HepG2 (cell line): ENCODE data around the gene MAPK11. TPM values are rescaled to one million over a fixed set of nuclear protein-coding genes. Genes with fewer than 3 reads are reported as not detected.

Source experiments
- AGO1 ChIP-seq: fragments of 200-400 bp; formaldehyde crosslinking; IDR thresholded peaks from 2 replicates; pipeline ENCODE4 v1.6.1; 2017; ENCODE audit warnings: mild to moderate bottlenecking, low read depth, low read length, moderate library complexity; ENCODE audit not compliant: poor library complexity, severe bottlenecking
- ARNT2 ChIP-seq: sonication (generic); formaldehyde crosslinking; IDR thresholded peaks from 2 replicates; pipeline ENCODE4 v1.8.0; 2022; ENCODE audit warnings: mild to moderate bottlenecking, low read depth, missing genetic modification reagents, moderate library complexity
- CEBPB ChIP-seq: IDR thresholded peaks from 2 replicates; pipeline ENCODE4 v1.6.1; 2011; ENCODE audit warnings: low read depth, low read length, improper control_type of control experiment, borderline replicate concordance
- CENPX ChIP-seq: sonication (generic); formaldehyde crosslinking; IDR thresholded peaks from 2 replicates; pipeline ENCODE4 v1.9.0; 2021; ENCODE audit warnings: mild to moderate bottlenecking, missing genetic modification reagents, moderate library complexity
- FOXO4 ChIP-seq: sonication (generic); formaldehyde crosslinking; conservative IDR thresholded peaks from 2 replicates; pipeline ENCODE4 v1.8.1; 2023; ENCODE audit warnings: missing genetic modification reagents
- HIVEP1 ChIP-seq: sonication (generic); formaldehyde crosslinking; IDR thresholded peaks from 2 replicates; pipeline ENCODE4 v1.4.0; 2020; ENCODE audit warnings: mild to moderate bottlenecking, missing genetic modification reagents
- HOXA7 ChIP-seq: sonication (generic); formaldehyde crosslinking; IDR thresholded peaks from 2 replicates; pipeline ENCODE4 v1.8.1; 2022; ENCODE audit warnings: mild to moderate bottlenecking, missing genetic modification reagents, moderate library complexity
- ISX ChIP-seq: sonication (generic); formaldehyde crosslinking; conservative IDR thresholded peaks from 2 replicates; pipeline ENCODE4 v1.5.0; 2020; ENCODE audit warnings: missing genetic modification reagents
- KDM4B ChIP-seq: sonication (generic); formaldehyde crosslinking; IDR thresholded peaks from 2 replicates; pipeline ENCODE4 v1.4.0; 2020; ENCODE audit warnings: missing genetic modification reagents
- KDM5B ChIP-seq: sonication (generic); formaldehyde crosslinking; IDR thresholded peaks from 2 replicates; pipeline ENCODE4 v1.4.0; 2020; ENCODE audit warnings: missing genetic modification reagents, mild to moderate bottlenecking, borderline replicate concordance
- KLF9 ChIP-seq: IDR thresholded peaks from 2 replicates; pipeline ENCODE4 v1.6.1; 2016; ENCODE audit warnings: low read depth
- MIXL1 ChIP-seq: IDR thresholded peaks from 2 replicates; pipeline ENCODE4 v1.6.1; 2016
- MXD4 ChIP-seq: IDR thresholded peaks from 2 replicates; pipeline ENCODE4 v1.6.1; 2016; ENCODE audit warnings: mild to moderate bottlenecking, missing biosample characterization, missing genetic modification reagents
- STAG1 ChIP-seq: sonication (generic); formaldehyde crosslinking; IDR thresholded peaks from 2 replicates; pipeline ENCODE4 v1.4.0; 2020; ENCODE audit warnings: missing genetic modification reagents
- TRIM24 ChIP-seq: sonication (generic); formaldehyde crosslinking; IDR thresholded peaks from 2 replicates; pipeline ENCODE4 v1.8.0; 2022; ENCODE audit warnings: mild to moderate bottlenecking, missing genetic modification reagents
- ZBTB42 ChIP-seq: sonication (generic); formaldehyde crosslinking; IDR thresholded peaks from 2 replicates; pipeline ENCODE4 v1.5.0; 2020; ENCODE audit warnings: mild to moderate bottlenecking, missing genetic modification reagents
- ZFP36 ChIP-seq: fragments of 150-350 bp; IDR thresholded peaks from 2 replicates; pipeline ENCODE4 v1.6.1; 2018; ENCODE audit warnings: borderline replicate concordance, low read length, low read depth; ENCODE audit not compliant: partially characterized antibody
- ZFP41 ChIP-seq: sonication (generic); formaldehyde crosslinking; IDR thresholded peaks from 2 replicates; pipeline ENCODE4 v1.4.0; 2020; ENCODE audit warnings: mild to moderate bottlenecking, missing genetic modification reagents, borderline replicate concordance
- ZFX ChIP-seq: sonication (generic); formaldehyde crosslinking; IDR thresholded peaks from 2 replicates; pipeline ENCODE4 v1.4.0; 2020; ENCODE audit warnings: mild to moderate bottlenecking, low read depth, missing genetic modification reagents, moderate library complexity
- ZMYM4 ChIP-seq: sonication (generic); formaldehyde crosslinking; IDR thresholded peaks from 2 replicates; pipeline ENCODE4 v1.8.1; 2023; ENCODE audit warnings: mild to moderate bottlenecking, missing genetic modification reagents
- ZNF235 ChIP-seq: sonication (generic); formaldehyde crosslinking; IDR thresholded peaks from 2 replicates; pipeline ENCODE4 v1.8.1; 2023; ENCODE audit warnings: mild to moderate bottlenecking, missing genetic modification reagents, borderline replicate concordance
- ZNF331 ChIP-seq: sonication (generic); formaldehyde crosslinking; IDR thresholded peaks from 2 replicates; pipeline ENCODE4 v1.4.0; 2020; ENCODE audit warnings: missing genetic modification reagents
- ZNF569 ChIP-seq: sonication (generic); formaldehyde crosslinking; IDR thresholded peaks from 2 replicates; pipeline ENCODE4 v1.5.0; 2020; ENCODE audit warnings: mild to moderate bottlenecking, missing genetic modification reagents, moderate library complexity, borderline replicate concordance
- ZNF674 ChIP-seq: sonication (generic); formaldehyde crosslinking; IDR thresholded peaks from 2 replicates; pipeline ENCODE4 v1.5.0; 2020; ENCODE audit warnings: low read depth, mild to moderate bottlenecking, missing genetic modification reagents
- ZNF704 ChIP-seq: sonication (generic); formaldehyde crosslinking; IDR thresholded peaks from 2 replicates; pipeline ENCODE4 v1.8.1; 2023; ENCODE audit warnings: mild to moderate bottlenecking, inconsistent platforms, moderate library complexity, missing genetic modification reagents, borderline replicate concordance
- ZNF792 ChIP-seq: IDR thresholded peaks from 2 replicates; pipeline ENCODE4 v1.6.1; 2016
- polyA plus RNA-seq, 8 experiments: library from polyadenylated mRNA; depleted of rRNA in 3 of 8; stranded (reverse) in 7 of 8; unstranded in 1 of 8; fragments of >200 nt; fragmentation: Illumina TruSeq in 4 of 8; extraction: Trizol in 4 of 8; gene quantifications; 2 replicates each; pipeline versions ENCODE4 v1.2.1 to v1.2.3, GENCODE V29; 2011 to 2016; ENCODE audit warnings: low read depth in 4 of 8, missing spikeins in 1 of 8, mixed read lengths in 1 of 8; ENCODE audit not compliant: insufficient read depth in 1 of 8
- total RNA-seq, 5 experiments: library from RNA; depleted of rRNA; stranded (reverse); fragments of >200 nt; fragmentation: Illumina TruSeq; extraction: Trizol; gene quantifications; 2 replicates each; pipeline ENCODE4 v1.2.3, GENCODE V29; 2016; ENCODE audit warnings: low read depth in 1 of 5
- TF ChIP-seq, protein P1 (sequence below): IDR thresholded peaks from 2 replicates; pipeline ENCODE4 v1.6.1; 2012; ENCODE audit warnings: inconsistent platforms
- TF ChIP-seq, protein P2 (sequence below): sonication (generic); formaldehyde crosslinking; IDR thresholded peaks from 2 replicates; pipeline ENCODE4 v1.8.0; 2022; ENCODE audit warnings: mild to moderate bottlenecking, missing genetic modification reagents

Gene MAPK11
- total and polyA plus RNA-seq, 2 of the 13 experiments (the other 11 are each of a cell fraction or from before 2014, with no cell fraction given) = 0.15 to 0.17 TPM

DNA sequence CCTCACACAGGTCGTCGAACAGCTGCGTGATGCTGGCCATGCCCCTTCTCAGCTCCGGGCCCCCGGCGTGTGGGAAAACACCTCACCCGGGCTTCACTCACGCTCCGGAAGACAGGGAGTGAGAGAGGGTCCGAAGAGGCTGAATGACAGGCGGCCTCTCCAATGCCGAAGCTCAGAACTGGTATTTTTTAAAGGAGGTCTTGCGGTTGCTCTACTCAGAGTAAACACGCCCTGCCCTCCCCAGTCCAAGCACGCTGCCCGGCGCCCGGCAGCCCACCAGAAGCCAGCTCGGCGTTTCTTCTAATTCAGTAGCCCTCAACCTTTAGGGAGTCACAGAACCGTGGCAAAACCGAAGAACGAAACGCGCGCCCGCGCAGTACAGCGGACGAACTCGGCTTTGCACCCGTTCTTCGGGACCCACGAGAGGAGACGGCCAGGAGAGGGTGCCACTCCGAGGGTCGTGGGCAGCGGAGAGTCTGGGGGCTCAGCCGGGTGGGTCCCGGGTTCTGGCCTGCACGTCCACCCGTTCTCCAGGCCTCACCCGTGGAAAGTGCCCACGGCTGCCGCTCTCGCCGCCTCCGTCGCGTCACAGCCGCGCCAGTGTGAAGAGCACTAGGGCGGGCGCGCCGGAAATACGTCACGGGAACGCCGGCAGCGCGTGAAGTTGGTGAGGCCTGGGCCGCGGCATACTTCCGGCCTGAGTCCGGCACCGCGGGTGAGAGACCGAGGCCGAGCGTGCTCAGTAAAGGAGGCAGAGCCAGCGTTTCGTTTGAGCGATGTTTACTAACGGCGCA, 25.6 kb downstream of the MAPK11 start, which contains the start of gene TUBGCP6 (continued):
- no peak for TF ChIP-seq ZFP41 (CRISPR knock-in tag)
- TF ChIP-seq, protein P1, sequence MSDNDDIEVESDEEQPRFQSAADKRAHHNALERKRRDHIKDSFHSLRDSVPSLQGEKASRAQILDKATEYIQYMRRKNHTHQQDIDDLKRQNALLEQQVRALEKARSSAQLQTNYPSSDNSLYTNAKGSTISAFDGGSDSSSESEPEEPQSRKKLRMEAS = peak; percentile 93
- no peak for TF ChIP-seq KLF9
- TF ChIP-seq ZNF331 = peak; percentile 73; the same call in 1 of the 2 replicates
- peak; percentile 76 for TF ChIP-seq AGO1
- TF ChIP-seq ARNT2 = peak; percentile 83
- TF ChIP-seq, protein P2, sequence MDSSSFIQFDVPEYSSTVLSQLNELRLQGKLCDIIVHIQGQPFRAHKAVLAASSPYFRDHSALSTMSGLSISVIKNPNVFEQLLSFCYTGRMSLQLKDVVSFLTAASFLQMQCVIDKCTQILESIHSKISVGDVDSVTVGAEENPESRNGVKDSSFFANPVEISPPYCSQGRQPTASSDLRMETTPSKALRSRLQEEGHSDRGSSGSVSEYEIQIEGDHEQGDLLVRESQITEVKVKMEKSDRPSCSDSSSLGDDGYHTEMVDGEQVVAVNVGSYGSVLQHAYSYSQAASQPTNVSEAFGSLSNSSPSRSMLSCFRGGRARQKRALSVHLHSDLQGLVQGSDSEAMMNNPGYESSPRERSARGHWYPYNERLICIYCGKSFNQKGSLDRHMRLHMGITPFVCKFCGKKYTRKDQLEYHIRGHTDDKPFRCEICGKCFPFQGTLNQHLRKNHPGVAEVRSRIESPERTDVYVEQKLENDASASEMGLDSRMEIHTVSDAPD (CRISPR knock-in tag) = 0 out of 2 replicates have a peak, but pooled peaks have one; percentile 16
- TF ChIP-seq ZFX = peak; percentile 98
- peak; percentile 68; the same call in 1 of the 2 replicates for TF ChIP-seq MIXL1
- TF ChIP-seq HIVEP1 = peak; percentile 90
- TF ChIP-seq ZNF704 (CRISPR knock-in tag) = no peak
- no peak for TF ChIP-seq TRIM24 (CRISPR knock-in tag)
- peak; percentile 81; the same call in 1 of the 2 replicates for TF ChIP-seq ZNF792 (CRISPR knock-in tag)
- no peak for TF ChIP-seq FOXO4 (CRISPR knock-in tag)
- TF ChIP-seq ZNF235 = no peak
- no peak for TF ChIP-seq ISX
- no peak for TF ChIP-seq CEBPB
- peak; percentile 69; the same call in 1 of the 2 replicates for TF ChIP-seq ZMYM4
- TF ChIP-seq ZNF674 (CRISPR knock-in tag) = no peak
- TF ChIP-seq CENPX (CRISPR knock-in tag) = no peak
- peak; percentile 61; the same call in 1 of the 2 replicates for TF ChIP-seq KDM4B
- peak; percentile 69 for TF ChIP-seq MXD4 (CRISPR knock-in tag)
- TF ChIP-seq KDM5B (CRISPR knock-in tag) = peak; percentile 89; the same call in 1 of the 2 replicates
- TF ChIP-seq HOXA7 (CRISPR knock-in tag) = no peak
- TF ChIP-seq ZBTB42 (CRISPR knock-in tag) = no peak
- TF ChIP-seq STAG1 = no peak
- no peak for TF ChIP-seq ZNF569 (CRISPR knock-in tag)
- TF ChIP-seq ZFP36 = no peak
